Hepatocyte (in vitro differentiated cells): ENCODE results near the gene PSEN1. TPM values are rescaled to one million over a fixed set of nuclear protein-coding genes. Genes with fewer than 3 reads are reported as not detected.

ENCODE experiments used
- DNase-seq: peaks from one replicate; pipeline ENCODE4 v3.0.0-alpha.2; 2016; ENCODE audit warnings: low spot score
- H2AFZ ChIP-seq: fragments of 200-600 bp; sonication (generic); 2 replicates; pipeline ENCODE4 v1.6.0; 2016; ENCODE audit warnings: antibody characterized with exemption, mild to moderate bottlenecking
- H3K27ac ChIP-seq: fragments of 200-600 bp; sonication (generic); 2 replicates; pipeline ENCODE4 v1.5.1; 2016; ENCODE audit warnings: mild to moderate bottlenecking
- H3K27me3 ChIP-seq: fragments of 200-600 bp; sonication (generic); 2 replicates; pipeline ENCODE4 v1.6.1; 2016
- H3K36me3 ChIP-seq: fragments of 200-600 bp; sonication (generic); replicated peaks from 2 replicates; pipeline ENCODE4 v1.5.1; 2016; ENCODE audit warnings: low read depth; ENCODE audit not compliant: insufficient read depth
- H3K4me1 ChIP-seq: fragments of 200-600 bp; sonication (generic); 2 replicates; pipeline ENCODE4 v1.5.1; 2016; ENCODE audit warnings: mild to moderate bottlenecking, moderate library complexity; ENCODE audit not compliant: insufficient read depth
- H3K4me2 ChIP-seq: fragments of 200-600 bp; sonication (generic); 2 replicates; pipeline ENCODE4 v1.6.0; 2016
- H3K4me3 ChIP-seq: fragments of 200-600 bp; sonication (generic); 2 replicates; pipeline ENCODE4 v1.5.1; 2016; ENCODE audit warnings: mild to moderate bottlenecking
- H3K79me2 ChIP-seq: fragments of 200-600 bp; sonication (generic); 2 replicates; pipeline ENCODE4 v1.6.0; 2017; ENCODE audit warnings: mild to moderate bottlenecking
- H3K9me2 ChIP-seq: fragments of 200-600 bp; sonication (generic); replicated peaks from 2 replicates; pipeline ENCODE4 v1.6.0; 2017; ENCODE audit warnings: mild to moderate bottlenecking; ENCODE audit not compliant: insufficient read depth
- H3K9me3 ChIP-seq: fragments of 200-600 bp; sonication (generic); 2 replicates; pipeline ENCODE4 v1.5.1; 2016; ENCODE audit warnings: low read depth, mild to moderate bottlenecking
- H4K20me1 ChIP-seq: fragments of 200-600 bp; sonication (generic); 2 replicates; pipeline ENCODE4 v1.6.0; 2016; ENCODE audit warnings: mild to moderate bottlenecking; ENCODE audit not compliant: insufficient read depth, poor library complexity, severe bottlenecking
- EZH2 ChIP-seq: fragments of 200-600 bp; sonication (generic); IDR thresholded peaks from 2 replicates; pipeline ENCODE4 v1.6.1; 2016; ENCODE audit warnings: antibody characterized with exemption, mild to moderate bottlenecking, borderline replicate concordance
- EZH2phosphoT487 ChIP-seq: fragments of 200-600 bp; sonication (generic); IDR thresholded peaks from one replicate; pipeline ENCODE4 v1.6.1; 2018; ENCODE audit warnings: antibody characterized with exemption, mild to moderate bottlenecking, low read depth, moderate library complexity; ENCODE audit not compliant: unreplicated experiment, severe bottlenecking
- WGBS: methylation state at CpG from one replicate; pipeline ENCODE4 v1.1.6; 2016; ENCODE audit warnings: low lambda C conversion rate; ENCODE audit errors: missing lambda C conversion rate; 5-methylcytosine and 5-hydroxymethylcytosine counted together
- polyA plus RNA-seq: library from polyadenylated mRNA; unstranded; fragments of >200 nt; fragmentation: Nextera tagmentation; extraction: Ambion mirVana; gene quantifications from 2 replicates; pipeline ENCODE4 v1.2.1, GENCODE V29; 2016
- total RNA-seq: library from RNA; depleted of rRNA; stranded (reverse); fragments of >200 nt; gene quantifications from 2 replicates; pipeline ENCODE4 v1.2.3, GENCODE V29; 2014
- TF ChIP-seq, protein P1 (sequence below): fragments of 200-600 bp; sonication (generic); IDR thresholded peaks from 2 replicates; pipeline ENCODE4 v1.5.1; 2016; ENCODE audit warnings: antibody characterized with exemption, mild to moderate bottlenecking; ENCODE audit not compliant: poor library complexity

Gene PSEN1
- total and polyA plus RNA-seq, 2 experiments from 2014 or later: 65.6 to 71.6 TPM

DNA sequence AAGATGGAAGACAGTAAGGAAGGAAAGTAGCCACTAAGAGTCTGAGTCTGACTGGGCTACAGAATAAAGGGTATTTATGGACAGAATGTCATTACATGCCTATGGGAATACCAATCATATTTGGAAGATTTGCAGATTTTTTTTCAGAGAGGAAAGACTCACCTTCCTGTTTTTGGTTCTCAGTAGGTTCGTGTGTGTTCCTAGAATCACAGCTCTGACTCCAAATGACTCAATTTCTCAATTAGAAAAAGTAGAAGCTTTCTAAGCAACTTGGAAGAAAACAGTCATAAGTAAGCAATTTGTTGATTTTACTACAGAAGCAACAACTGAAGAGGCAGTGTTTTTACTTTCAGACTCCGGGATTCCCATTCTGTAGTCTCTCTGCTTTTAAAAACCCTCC, 85.6 kb downstream of the PSEN1 start:
- Histone ChIP-seq H3K27me3 (no peaks in the 10 kb centered on the region), H3K4me3 (no peak overlapping the region), H3K9me3 (no peaks in the 10 kb centered on the region), H3K4me1 (peaks cover 4% of the 10 kb centered on the region), H3K36me3 (peaks cover 3% of the 10 kb centered on the region), H2AFZ (no peak overlapping the region), H3K79me2 (no peaks in the 10 kb centered on the region), H4K20me1 (no peaks in the 10 kb centered on the region), H3K4me2 (no peak overlapping the region), H3K9me2 (no peaks in the 10 kb centered on the region), H3K27ac (no peak overlapping the region)
- 87% methylated on average over 2 of the region's 2 CpGs for WGBS
- TF ChIP-seq EZH2phosphoT487: no peak
- TF ChIP-seq EZH2: no peak
- TF ChIP-seq, protein P1, sequence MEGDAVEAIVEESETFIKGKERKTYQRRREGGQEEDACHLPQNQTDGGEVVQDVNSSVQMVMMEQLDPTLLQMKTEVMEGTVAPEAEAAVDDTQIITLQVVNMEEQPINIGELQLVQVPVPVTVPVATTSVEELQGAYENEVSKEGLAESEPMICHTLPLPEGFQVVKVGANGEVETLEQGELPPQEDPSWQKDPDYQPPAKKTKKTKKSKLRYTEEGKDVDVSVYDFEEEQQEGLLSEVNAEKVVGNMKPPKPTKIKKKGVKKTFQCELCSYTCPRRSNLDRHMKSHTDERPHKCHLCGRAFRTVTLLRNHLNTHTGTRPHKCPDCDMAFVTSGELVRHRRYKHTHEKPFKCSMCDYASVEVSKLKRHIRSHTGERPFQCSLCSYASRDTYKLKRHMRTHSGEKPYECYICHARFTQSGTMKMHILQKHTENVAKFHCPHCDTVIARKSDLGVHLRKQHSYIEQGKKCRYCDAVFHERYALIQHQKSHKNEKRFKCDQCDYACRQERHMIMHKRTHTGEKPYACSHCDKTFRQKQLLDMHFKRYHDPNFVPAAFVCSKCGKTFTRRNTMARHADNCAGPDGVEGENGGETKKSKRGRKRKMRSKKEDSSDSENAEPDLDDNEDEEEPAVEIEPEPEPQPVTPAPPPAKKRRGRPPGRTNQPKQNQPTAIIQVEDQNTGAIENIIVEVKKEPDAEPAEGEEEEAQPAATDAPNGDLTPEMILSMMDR: no peak
- no peak for DNase-seq

DNA sequence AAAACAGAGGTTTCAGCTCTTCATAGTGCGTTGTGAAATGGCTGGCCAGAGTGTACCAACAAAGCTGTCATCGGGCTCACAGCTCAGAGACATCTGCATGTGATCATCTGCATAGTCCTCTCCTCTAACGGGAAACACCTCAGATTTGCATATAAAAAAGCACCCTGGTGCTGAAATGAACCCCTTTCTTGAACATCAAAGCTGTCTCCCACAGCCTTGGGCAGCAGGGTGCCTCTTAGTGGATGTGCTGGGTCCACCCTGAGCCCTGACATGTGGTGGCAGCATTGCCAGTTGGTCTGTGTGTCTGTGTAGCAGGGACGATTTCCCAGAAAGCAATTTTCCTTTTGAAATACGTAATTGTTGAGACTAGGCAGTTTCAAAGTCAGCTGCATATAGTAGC, 86.7 kb downstream of the PSEN1 start:
- 61% methylated on average over 5 of the region's 5 CpGs for WGBS
- no peak overlapping the region for H3K4me2 ChIP-seq
- H3K4me1 ChIP-seq: peaks cover 10% of the 10 kb centered on the region
- H3K27ac ChIP-seq: no peak overlapping the region
- H3K9me2 ChIP-seq: no peaks in the 10 kb centered on the region
- no peak overlapping the region for H2AFZ ChIP-seq
- no peaks in the 10 kb centered on the region for H3K27me3 ChIP-seq
- DNase-seq: no peak
- H3K36me3 ChIP-seq: no peaks in the 10 kb centered on the region
- H4K20me1 ChIP-seq: no peaks in the 10 kb centered on the region
- no peaks in the 10 kb centered on the region for H3K79me2 ChIP-seq
- H3K4me3 ChIP-seq: no peak overlapping the region
- H3K9me3 ChIP-seq: no peaks in the 10 kb centered on the region
- TF ChIP-seq EZH2phosphoT487: no peak
- TF ChIP-seq, protein P1: no peak
- no peak for TF ChIP-seq EZH2

DNA sequence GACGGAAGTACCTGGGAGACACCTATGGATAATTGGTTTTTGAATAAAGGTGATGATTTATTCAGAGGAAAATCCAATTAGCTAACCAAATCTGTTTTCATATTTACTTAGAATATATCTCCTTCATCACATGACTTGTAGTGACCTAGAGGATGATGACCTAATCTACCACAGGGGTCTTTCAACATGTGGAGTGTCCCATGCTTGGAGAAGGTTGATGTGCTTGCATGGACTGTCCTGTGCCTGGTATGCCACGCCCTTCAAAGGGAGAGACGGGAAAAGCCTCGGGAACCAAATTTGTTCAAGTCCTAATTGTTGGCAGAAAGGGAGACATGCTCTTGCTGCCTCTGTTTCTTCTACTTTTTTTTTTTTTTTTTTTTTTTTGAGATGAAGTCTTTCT, 89.2 kb downstream of the PSEN1 start:
- Histone ChIP-seq H3K79me2 (no peaks in the 10 kb centered on the region), H3K36me3 (no peaks in the 10 kb centered on the region), H3K4me2 (no peak overlapping the region), H4K20me1 (no peaks in the 10 kb centered on the region), H3K4me1 (peaks cover 20% of the 10 kb centered on the region), H3K4me3 (no peak overlapping the region), H3K27ac (no peak overlapping the region), H3K9me3 (no peaks in the 10 kb centered on the region), H3K27me3 (no peaks in the 10 kb centered on the region), H3K9me2 (no peaks in the 10 kb centered on the region), H2AFZ (no peak overlapping the region)
- 96% methylated on average over 4 of the region's 4 CpGs for WGBS
- no peak for DNase-seq
- TF ChIP-seq EZH2phosphoT487: no peak
- TF ChIP-seq, protein P1: no peak
- TF ChIP-seq EZH2: no peak
